ENCODE measurements around the gene GLOD5. TPM values are rescaled to one million over a fixed set of nuclear protein-coding genes. Genes with fewer than 3 reads are reported as not detected.

GLOD5 gene
- polyA plus RNA-seq, 2 of the 4 experiments (the other 2 are of a cell fraction), result not detected

- FAIRE-seq, result peak; percentile 92
- POLR2A ChIA-PET, result interaction anchor here (1.4 kb wide), 1 partner anchor 9 kb away, joined by 5 read pairs; no protein-coding TSS in a partner anchor
These were observed 32.9 kb upstream of the GLOD5 start for GRCh38 chrX:48728653-48729052.

GRCh38 chrX:48736303-48736702 lies 25.2 kb upstream of the GLOD5 start:
- no peak for ATAC-seq
- 100% methylated on average over 1 of the region's 1 CpG for WGBS (ENCODE audit: missing lambda C conversion rate)
- H3K4me3 ChIP-seq, result peak overlapping the region; percentile 30; the same call in 1 of the 3 replicates
- FAIRE-seq, result no peak
- DNase-seq (ENCODE audit: low read depth in 1 of 2, low spot score in 1 of 2), result no peak
- peaks cover 6% of the 10 kb centered on the region for H3K4me1 ChIP-seq
- peak overlapping the region; percentile 73 for H3K4me2 ChIP-seq
- H3K27ac ChIP-seq, result peak overlapping the region; percentile 59 to 77; a peak in 5 of 6 replicates
- ChIA-PET CTCF (interaction anchor here (0.7 to 1.2 kb wide), 2 partner anchors 12 to 16 kb away, joined by 3 read pairs; no protein-coding TSS in a partner anchor), POLR2A (interaction anchor here (1.6 kb wide), 1 partner anchor 221 kb away, joined by 8 read pairs; the partner anchor contains the start of gene OTUD5)
- H3K9me3 ChIP-seq, result no peaks in the 10 kb centered on the region
- no peak for TF ChIP-seq MAX (IDR thresholded peaks at IDR 0.05)
- no peak for TF ChIP-seq CEBPB (IDR thresholded peaks at IDR 0.05)
- TF ChIP-seq PBX3 (IDR thresholded peaks at IDR 0.05), result no peak
- no peak for TF ChIP-seq ESRRA (IDR thresholded peaks at IDR 0.05; ENCODE audit: borderline replicate concordance, low read length)
- TF ChIP-seq HOXA7 (CRISPR knock-in tag; IDR thresholded peaks at IDR 0.05), result no peak
- no peak for TF ChIP-seq HEYL (CRISPR knock-in tag; IDR thresholded peaks at IDR 0.05)
- no peak for TF ChIP-seq NR3C1 (IDR thresholded peaks at IDR 0.05)
- no peak for TF ChIP-seq ELK1 (IDR thresholded peaks at IDR 0.05; ENCODE audit: low read depth, low read length)
- no peak for TF ChIP-seq JUN (IDR thresholded peaks at IDR 0.05)
- no peak for TF ChIP-seq PHF8 (IDR thresholded peaks at IDR 0.05; ENCODE audit: borderline replicate concordance, low read depth)

More at GRCh38 chrX:48728653-48729052, 32.9 kb upstream of the GLOD5 start:
- Histone ChIP-seq H3K9me3 (peaks cover 5% of the 10 kb centered on the region; the same call in 1 of the 3 replicates), H3K4me2 (no peak overlapping the region), H3K27ac (no peak overlapping the region), H3K4me3 (no peak overlapping the region), H3K4me1 (no peaks in the 10 kb centered on the region)
- CTCF ChIA-PET, result interaction anchor here (1.5 kb wide), 1 partner anchor 80 kb away, joined by 4 read pairs; no protein-coding TSS in a partner anchor
- ATAC-seq (no peak), DNase-seq (ENCODE audit: low read depth in 1 of 2, low spot score in 1 of 2) (no peak)
- no peak for TF ChIP-seq CEBPB (IDR thresholded peaks at IDR 0.05)
- TF ChIP-seq EHMT2 (IDR thresholded peaks at IDR 0.05; ENCODE audit: low read depth), result no peak
- no peak for TF ChIP-seq RARB (CRISPR knock-in tag; IDR thresholded peaks at IDR 0.05)
- no peak for TF ChIP-seq SREBF2 (IDR thresholded peaks at IDR 0.05)
- no peak for TF ChIP-seq HEYL (CRISPR knock-in tag; IDR thresholded peaks at IDR 0.05)
- no peak for TF ChIP-seq MAFK (IDR thresholded peaks at IDR 0.05; ENCODE audit: partially characterized antibody)

- no peak for DNase-seq (ENCODE audit: low read depth in 1 of 2, low spot score in 1 of 2)
- ATAC-seq, result no peak
- Histone ChIP-seq H3K4me2 (peak overlapping the region; percentile 73), H3K9me3 (no peaks in the 10 kb centered on the region), H3K4me3 (peak overlapping the region; percentile 30), H3K4me1 (peaks cover 6% of the 10 kb centered on the region), H3K27ac (peak overlapping the region; percentile 59 to 77)
- FAIRE-seq, result no peak
- POLR2A ChIA-PET, result interaction anchor here (0.6 to 1.6 kb wide), 12 partner anchors 8 to 936 kb away, joined by 3 to 23 read pairs (median 4); partner anchors contain the start of genes HDAC6, OTUD5, PQBP1 and RBM3
- no peak for TF ChIP-seq MAX (IDR thresholded peaks at IDR 0.05)
- WGBS (ENCODE audit: missing lambda C conversion rate), result 1% methylated on average over 10 of the region's 10 CpGs
- CTCF ChIA-PET, result interaction anchor here (1.2 kb wide), 1 partner anchor 15 kb away, joined by 3 read pairs; no protein-coding TSS in a partner anchor
These were observed 24.7 kb upstream of the GLOD5 start for GRCh38 chrX:48736878-48737212.

GRCh38 chrX:48737213-48737938 lies 24.2 kb upstream of the GLOD5 start:
- peak; percentile 65 for FAIRE-seq
- 4% methylated on average over 36 of the region's 48 CpGs for whole genome bisulfite sequencing (ENCODE audit: missing lambda C conversion rate)
- ChIA-PET POLR2A (interaction anchor here (0.5 to 1.6 kb wide), 14 partner anchors 9 to 935 kb away, joined by 3 to 23 read pairs (median 4); partner anchors contain the start of genes HDAC6, OTUD5, PQBP1 and RBM3), CTCF (interaction anchor here (0.9 to 1.2 kb wide), 2 partner anchors 15 to 179 kb away, joined by 3 read pairs; no protein-coding TSS in a partner anchor)
- Histone ChIP-seq H3K9me3 (no peaks in the 10 kb centered on the region), H3K27ac (peak overlapping the region; percentile 93 to 97), H3K4me3 (peak overlapping the region; percentile 76), H3K4me2 (peak overlapping the region; percentile 99), H3K4me1 (peaks cover 6% of the 10 kb centered on the region)
- peak; percentile 87 to 99 for DNase-seq (ENCODE audit: low read depth in 1 of 2, low spot score in 1 of 2)
- peak; percentile 100 for ATAC-seq
- TF ChIP-seq POLR2A (IDR thresholded peaks at IDR 0.05; ENCODE audit: low read length), result peak; percentile 37; the same call in 1 of the 2 replicates
- no peak for TF ChIP-seq CHD4 (IDR thresholded peaks at IDR 0.05; ENCODE audit: borderline replicate concordance)
- TF ChIP-seq RNF2 (IDR thresholded peaks at IDR 0.05; ENCODE audit: borderline replicate concordance, low read depth), result no peak
- peak; percentile 43 to 88; a peak in 4 of 5 replicates for TF ChIP-seq JUN (IDR thresholded peaks at IDR 0.05)
- TF ChIP-seq EHF (CRISPR knock-in tag; IDR thresholded peaks at IDR 0.05), result peak; percentile 23; the same call in 1 of the 2 replicates
- 0 out of 2 replicates have a peak, but pooled peaks have one; percentile 35 for TF ChIP-seq GATA3 (IDR thresholded peaks at IDR 0.05; ENCODE audit: borderline replicate concordance)
- peak; percentile 77 for TF ChIP-seq MAFK (IDR thresholded peaks at IDR 0.05; ENCODE audit: partially characterized antibody)
- peak; percentile 85 for TF ChIP-seq PHF8 (IDR thresholded peaks at IDR 0.05; ENCODE audit: borderline replicate concordance, low read depth)
- TF ChIP-seq FOSB (CRISPR knock-in tag; IDR thresholded peaks at IDR 0.05), result 0 out of 2 replicates have a peak, but pooled peaks have one; percentile 52
- no peak for TF ChIP-seq NR3C1 (IDR thresholded peaks at IDR 0.05)
- no peak for TF ChIP-seq MYC (IDR thresholded peaks at IDR 0.05; ENCODE audit: borderline replicate concordance, low read length)
- TF ChIP-seq RFX5 (IDR thresholded peaks at IDR 0.05), result peak; percentile 52; the same call in 1 of the 2 replicates
- 0 out of 2 replicates have a peak, but pooled peaks have one; percentile 17 for TF ChIP-seq HOXA7 (CRISPR knock-in tag; IDR thresholded peaks at IDR 0.05)
- 0 out of 2 replicates have a peak, but pooled peaks have one; percentile 54 for TF ChIP-seq HOXB5 (CRISPR knock-in tag; IDR thresholded peaks at IDR 0.05)
- no peak for TF ChIP-seq ATOH8 (CRISPR knock-in tag; IDR thresholded peaks at IDR 0.05; ENCODE audit: low read depth)
